Endodermal cell (in vitro differentiated cells): ENCODE data around the gene PNPLA2. TPM values are rescaled to one million over a fixed set of nuclear protein-coding genes. Genes with fewer than 3 reads are reported as not detected.

Experiments used
- DNase-seq: peaks from one replicate; pipeline ENCODE4 v3.0.0-alpha.2; 2017
- H3K27ac ChIP-seq: 2 replicates; pipeline ENCODE4 v1.5.1; 2013; ENCODE audit warnings: mild to moderate bottlenecking, low read depth, low read length, moderate library complexity
- H3K27me3 ChIP-seq: 2 replicates; pipeline ENCODE4 v1.6.1; 2013; ENCODE audit warnings: mild to moderate bottlenecking, low read length, moderate library complexity; ENCODE audit not compliant: insufficient read depth, control insufficient read depth, poor library complexity, severe bottlenecking
- H3K36me3 ChIP-seq: 2 replicates; pipeline ENCODE4 v1.7.0; 2013; ENCODE audit warnings: mild to moderate bottlenecking, low read length, moderate library complexity; ENCODE audit not compliant: control insufficient read depth, insufficient read depth
- H3K4me1 ChIP-seq: one replicate; pipeline ENCODE4 v1.7.0; 2013; ENCODE audit warnings: low read length; ENCODE audit not compliant: control insufficient read depth, insufficient read depth
- H3K4me3 ChIP-seq: 2 replicates; pipeline ENCODE4 v1.5.1; 2013; ENCODE audit warnings: mild to moderate bottlenecking, low read length, moderate library complexity
- H3K9ac ChIP-seq: 2 replicates; pipeline ENCODE4 v1.6.1; 2013; ENCODE audit warnings: mild to moderate bottlenecking, low read length, moderate library complexity; ENCODE audit not compliant: poor library complexity, severe bottlenecking; ENCODE audit errors: extremely low read depth
- H3K9me3 ChIP-seq: 2 replicates; pipeline ENCODE4 v1.6.1; 2013; ENCODE audit warnings: mild to moderate bottlenecking, low read length, moderate library complexity; ENCODE audit not compliant: control insufficient read depth
- H3K27ac Mint-ChIP-seq: 2 replicates; pipeline ENCODE4 v1.8.0; 2020; ENCODE audit warnings: mixed read lengths
- H3K27me3 Mint-ChIP-seq: 2 replicates; pipeline ENCODE4 v1.8.0; 2021; ENCODE audit warnings: mild to moderate bottlenecking, mixed read lengths; ENCODE audit not compliant: insufficient read depth
- H3K36me3 Mint-ChIP-seq: 2 replicates; pipeline ENCODE4 v1.8.0; 2020; ENCODE audit warnings: low read depth, mixed read lengths
- H3K4me1 Mint-ChIP-seq: 2 replicates; pipeline ENCODE4 v1.8.0; 2020; ENCODE audit warnings: mixed read lengths
- H3K4me3 Mint-ChIP-seq: 2 replicates; pipeline ENCODE4 v1.8.0; 2020; ENCODE audit warnings: mild to moderate bottlenecking, moderate library complexity, mixed read lengths
- H3K9me3 Mint-ChIP-seq: 2 replicates; pipeline ENCODE4 v1.8.0; 2020; ENCODE audit warnings: mild to moderate bottlenecking, mixed read lengths
- WGBS, 2 experiments: methylation state at CpG; one replicate each; pipeline versions ENCODE4 v1.1.5 to v1.1.7; 2013; ENCODE audit warnings: missing lambda C conversion rate in 2 of 2, mixed read lengths in 1 of 2; ENCODE audit not compliant: insufficient coverage in 1 of 2, insufficient read length in 1 of 2; 5-methylcytosine and 5-hydroxymethylcytosine counted together
- total RNA-seq, 2 donors: library from RNA; stranded (reverse); fragmentation: NEBNext Ultra II Directional in 1 of 2; extraction: Animal tissue kit (Norgen Biotek cat#: 25700) in 1 of 2; gene quantifications; 2 replicates in 1 of 2; 3 replicates in 1 of 2; pipeline ENCODE4 v1.2.1, GENCODE V29; 2021
- TF ChIP-seq, protein P1 (sequence below): fragments of 200-600 bp; sonication (generic); conservative IDR thresholded peaks from 2 replicates; pipeline ENCODE4 v1.5.0; 2021; ENCODE audit warnings: antibody characterized with exemption, mild to moderate bottlenecking

PNPLA2 gene
- total RNA-seq, 2 donors from 2014 or later, result 77.0 to 77.6 TPM

DNA sequence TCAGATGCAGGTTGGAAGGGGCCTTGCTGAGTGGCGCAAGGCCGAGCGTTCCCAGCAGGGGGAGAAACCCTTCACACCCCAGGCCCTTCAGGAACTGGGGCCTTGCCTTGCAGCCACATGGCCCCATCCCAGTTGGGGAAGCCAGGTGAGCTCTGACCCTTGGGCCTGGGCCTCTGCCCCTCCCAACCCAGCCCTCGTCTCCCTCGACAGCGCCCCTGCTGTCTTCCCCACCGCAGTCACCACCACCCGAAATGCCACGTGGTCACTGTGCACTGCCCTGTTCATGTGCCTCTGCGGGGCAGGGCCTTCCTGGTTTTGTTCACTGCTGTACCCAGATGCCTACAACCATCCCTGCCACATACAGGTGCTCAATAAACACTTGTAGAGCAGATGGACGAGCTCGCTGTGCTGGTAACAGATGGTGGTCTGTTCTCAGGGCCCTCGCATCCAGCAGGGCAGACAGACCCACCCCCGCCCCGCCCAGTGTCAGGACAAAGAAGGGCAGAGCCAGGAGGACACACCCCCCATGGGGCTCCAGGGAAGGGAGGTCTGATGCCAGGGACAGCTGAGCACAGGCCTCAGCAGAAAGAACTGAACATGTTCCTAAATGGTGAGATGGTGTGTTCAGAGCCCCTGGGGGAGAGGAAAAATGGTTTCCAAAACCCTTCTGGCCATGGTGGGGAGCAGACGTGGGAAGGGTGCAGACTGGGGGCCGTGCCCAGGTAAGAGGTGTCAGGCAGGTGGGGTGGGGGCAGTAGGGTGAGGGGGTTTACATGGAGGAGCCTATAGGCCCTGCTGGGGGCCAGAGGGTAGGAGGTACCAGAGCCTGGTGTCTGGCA, 19.9 kb downstream of the PNPLA2 start:
- Mint-ChIP-seq H3K27ac (no peak overlapping the region), H3K4me3 (no peak overlapping the region), H3K36me3 (peaks cover 32% of the 10 kb centered on the region), H3K9me3 (no peaks in the 10 kb centered on the region), H3K27me3 (no peaks in the 10 kb centered on the region), H3K4me1 (peaks cover 10% of the 10 kb centered on the region)
- Histone ChIP-seq H3K4me3 (no peak overlapping the region), H3K9me3 (no peaks in the 10 kb centered on the region), H3K27ac (no peak overlapping the region), H3K9ac (no peak overlapping the region), H3K36me3 (peaks cover 49% of the 10 kb centered on the region), H3K4me1 (peaks cover 2% of the 10 kb centered on the region), H3K27me3 (no peaks in the 10 kb centered on the region)
- TF ChIP-seq, protein P1, sequence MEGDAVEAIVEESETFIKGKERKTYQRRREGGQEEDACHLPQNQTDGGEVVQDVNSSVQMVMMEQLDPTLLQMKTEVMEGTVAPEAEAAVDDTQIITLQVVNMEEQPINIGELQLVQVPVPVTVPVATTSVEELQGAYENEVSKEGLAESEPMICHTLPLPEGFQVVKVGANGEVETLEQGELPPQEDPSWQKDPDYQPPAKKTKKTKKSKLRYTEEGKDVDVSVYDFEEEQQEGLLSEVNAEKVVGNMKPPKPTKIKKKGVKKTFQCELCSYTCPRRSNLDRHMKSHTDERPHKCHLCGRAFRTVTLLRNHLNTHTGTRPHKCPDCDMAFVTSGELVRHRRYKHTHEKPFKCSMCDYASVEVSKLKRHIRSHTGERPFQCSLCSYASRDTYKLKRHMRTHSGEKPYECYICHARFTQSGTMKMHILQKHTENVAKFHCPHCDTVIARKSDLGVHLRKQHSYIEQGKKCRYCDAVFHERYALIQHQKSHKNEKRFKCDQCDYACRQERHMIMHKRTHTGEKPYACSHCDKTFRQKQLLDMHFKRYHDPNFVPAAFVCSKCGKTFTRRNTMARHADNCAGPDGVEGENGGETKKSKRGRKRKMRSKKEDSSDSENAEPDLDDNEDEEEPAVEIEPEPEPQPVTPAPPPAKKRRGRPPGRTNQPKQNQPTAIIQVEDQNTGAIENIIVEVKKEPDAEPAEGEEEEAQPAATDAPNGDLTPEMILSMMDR, result peak; percentile 65
- WGBS, 2 experiments, result 81% methylated on average over 11 to 17 of the region's 17 CpGs
- DNase-seq, result peak; percentile 78

DNA sequence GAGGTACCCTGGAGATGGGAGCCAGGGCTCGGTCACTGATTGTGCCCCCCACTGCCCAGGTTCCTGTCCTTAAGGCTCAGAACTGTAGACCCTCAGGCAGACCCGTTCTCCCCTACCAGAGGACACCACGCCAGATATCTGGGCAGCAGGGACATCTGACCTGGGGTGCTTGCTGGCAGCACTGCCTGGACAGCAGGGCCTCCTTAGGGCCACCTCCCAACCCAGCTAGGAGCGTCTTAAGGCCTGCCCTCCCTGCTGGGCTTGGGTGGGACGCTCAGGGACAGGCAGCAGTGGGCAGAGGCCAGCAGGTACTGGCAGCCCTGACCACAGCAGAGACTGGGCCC, 20.5 kb downstream of the PNPLA2 start:
- DNase-seq, result no peak
- Histone ChIP-seq H3K9ac (no peak overlapping the region), H3K36me3 (peaks cover 49% of the 10 kb centered on the region), H3K27me3 (no peaks in the 10 kb centered on the region), H3K27ac (no peak overlapping the region), H3K9me3 (no peaks in the 10 kb centered on the region), H3K4me1 (peaks cover 2% of the 10 kb centered on the region), H3K4me3 (no peak overlapping the region)
- no peak overlapping the region for H3K27ac Mint-ChIP-seq
- TF ChIP-seq, protein P1, result no peak
- peaks cover 10% of the 10 kb centered on the region for H3K4me1 Mint-ChIP-seq
- no peak overlapping the region for H3K4me3 Mint-ChIP-seq
- peaks cover 32% of the 10 kb centered on the region for H3K36me3 Mint-ChIP-seq
- no peaks in the 10 kb centered on the region for H3K9me3 Mint-ChIP-seq
- 96 to 100% methylated on average over 3 to 5 of the region's 5 CpGs for WGBS, 2 experiments
- H3K27me3 Mint-ChIP-seq, result no peaks in the 10 kb centered on the region

DNA sequence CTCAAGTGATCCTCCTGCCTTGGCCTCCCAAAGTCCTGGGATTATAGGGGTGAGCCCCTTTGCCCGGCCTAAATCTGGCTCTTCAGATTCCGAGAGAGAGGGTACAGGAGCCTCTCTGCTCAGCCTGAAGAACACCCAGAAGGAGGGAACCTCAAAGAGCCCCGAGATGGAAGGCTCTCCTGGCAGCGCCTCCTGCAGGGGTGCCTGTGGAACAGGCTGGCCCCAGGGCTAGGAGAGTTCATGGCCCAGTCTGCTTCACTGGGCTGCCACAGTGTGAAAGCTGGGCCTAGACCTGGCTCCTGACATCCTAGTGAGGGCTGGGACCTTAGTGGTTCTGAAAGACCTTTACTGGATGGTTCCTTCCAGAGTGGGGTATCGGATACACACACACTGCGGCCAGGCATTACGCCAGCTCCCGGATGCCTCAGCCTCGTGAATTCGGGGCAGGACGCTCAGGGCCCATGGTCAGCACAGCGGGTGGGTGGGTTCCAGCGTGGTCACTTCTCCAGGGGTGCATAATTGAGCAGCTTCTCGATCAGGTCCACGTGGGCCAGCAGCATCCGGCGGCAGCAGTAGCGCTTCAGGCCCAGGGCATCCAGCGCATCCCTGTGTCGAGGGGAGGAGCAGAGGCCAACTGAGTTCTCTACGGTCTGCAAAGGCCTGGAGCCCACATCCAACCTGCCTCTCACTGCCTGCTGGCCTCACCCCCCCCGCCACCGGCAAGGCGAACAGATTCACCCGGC, 21.3 kb downstream of the PNPLA2 start:
- no peaks in the 10 kb centered on the region for H3K9me3 ChIP-seq
- peaks cover 49% of the 10 kb centered on the region for H3K36me3 ChIP-seq
- no peaks in the 10 kb centered on the region for H3K9me3 Mint-ChIP-seq
- 89 to 96% methylated on average over 23 to 25 of the region's 25 CpGs for WGBS, 2 experiments
- H3K27ac Mint-ChIP-seq, result no peak overlapping the region
- no peaks in the 10 kb centered on the region for H3K27me3 ChIP-seq
- DNase-seq, result no peak
- peaks cover 13% of the 10 kb centered on the region for H3K4me1 Mint-ChIP-seq
- H3K36me3 Mint-ChIP-seq, result peaks cover 32% of the 10 kb centered on the region
- TF ChIP-seq, protein P1, result peak; percentile 64
- no peak overlapping the region for H3K9ac ChIP-seq
- H3K27me3 Mint-ChIP-seq, result no peaks in the 10 kb centered on the region
- no peak overlapping the region for H3K27ac ChIP-seq
- H3K4me1 ChIP-seq, result peaks cover 3% of the 10 kb centered on the region
- no peak overlapping the region for H3K4me3 ChIP-seq
- H3K4me3 Mint-ChIP-seq, result peak overlapping the region; percentile 78
